ENCODE results near the gene DDX1. TPM values are rescaled to one million over a fixed set of nuclear protein-coding genes. Genes with fewer than 3 reads are reported as not detected.

The DDX1 gene
- total RNA-seq: 75.3 and 84.5 TPM in 2 replicates

DNA sequence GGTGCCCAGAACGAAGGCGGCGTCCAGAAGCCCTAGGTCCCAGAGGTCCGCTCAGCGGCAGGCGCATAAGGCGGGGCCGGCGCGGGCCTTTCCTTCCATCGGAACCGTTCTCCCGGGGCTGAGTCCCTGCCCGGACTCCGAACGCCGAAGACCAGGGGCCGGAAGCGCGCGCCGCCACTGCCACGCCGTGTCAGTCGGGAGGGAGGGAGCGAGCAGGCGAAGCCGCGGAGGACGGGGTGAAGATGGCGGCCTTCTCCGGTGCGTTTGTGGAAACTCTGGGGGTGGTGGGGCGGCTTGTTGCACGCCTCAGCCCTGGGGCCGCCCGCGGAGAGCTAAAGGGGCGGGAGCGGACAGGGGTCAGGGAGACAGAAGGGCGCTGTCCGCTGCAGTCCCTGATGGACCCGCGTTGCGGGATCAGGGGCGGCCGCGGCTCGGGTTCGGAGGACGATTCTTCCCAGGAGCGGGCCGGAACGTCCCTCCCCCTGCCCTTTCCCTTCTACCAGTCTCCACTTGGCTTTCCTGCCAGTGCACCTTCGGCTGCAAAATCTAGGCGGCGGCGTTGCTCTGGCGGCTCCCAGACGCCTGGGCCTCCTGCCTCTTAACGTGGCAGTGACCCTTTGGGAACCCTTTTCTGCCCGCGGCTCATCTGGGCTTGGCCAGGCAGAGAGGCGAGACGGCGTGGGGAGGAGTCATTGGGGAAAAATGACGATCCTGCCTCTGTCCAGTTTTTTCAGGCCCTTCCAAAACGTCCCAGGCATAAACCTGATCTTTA, at the start of gene DDX1:
Gene DDX1 (plus strand): TSS at position 177 of the 772 bp plus-strand sequence. CDS start 66 bp downstream, at position 243.

DNA sequence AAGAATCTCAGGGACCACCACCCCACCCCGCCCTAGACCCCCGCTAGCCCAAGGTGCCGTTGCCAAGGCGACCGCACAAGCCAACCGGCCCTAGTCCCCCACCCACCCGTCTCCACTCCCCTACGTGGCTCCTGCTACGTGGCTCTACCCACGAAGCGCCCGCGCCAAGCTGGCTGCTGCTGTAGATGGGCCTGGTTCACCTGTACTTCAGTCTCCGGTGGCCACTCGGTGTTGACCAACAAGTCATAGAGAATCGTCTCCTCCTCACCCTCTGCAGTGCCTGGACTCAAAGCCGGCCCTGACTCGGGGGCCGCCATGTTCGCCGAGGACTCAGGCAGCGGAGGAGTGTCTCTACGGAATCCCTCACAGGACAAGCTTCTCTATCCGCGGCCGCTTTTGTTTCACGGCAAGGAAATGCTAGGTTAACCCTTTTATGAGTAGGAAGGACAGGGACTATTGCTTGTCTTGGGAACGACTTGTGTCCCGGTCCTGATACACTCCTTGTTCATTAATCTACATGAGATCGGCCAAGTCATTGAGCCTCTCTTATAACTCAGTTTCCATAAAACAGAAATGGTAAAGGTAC, 30.6 kb upstream of the DDX1 start, which contains the start of gene NBAS:
Gene NBAS (minus strand): TSS at position 347 of the 586 bp plus-strand sequence. CDS start 30 bp downstream, at position 317.

Other genes starting within 250 kb of the DDX1 start
- 77.7 TPM in 2 replicates for gene NBAS, start 30.5 kb upstream of the DDX1 start, total RNA-seq